ENCODE measurements around the gene CYCS.

CYCS gene

DNA sequence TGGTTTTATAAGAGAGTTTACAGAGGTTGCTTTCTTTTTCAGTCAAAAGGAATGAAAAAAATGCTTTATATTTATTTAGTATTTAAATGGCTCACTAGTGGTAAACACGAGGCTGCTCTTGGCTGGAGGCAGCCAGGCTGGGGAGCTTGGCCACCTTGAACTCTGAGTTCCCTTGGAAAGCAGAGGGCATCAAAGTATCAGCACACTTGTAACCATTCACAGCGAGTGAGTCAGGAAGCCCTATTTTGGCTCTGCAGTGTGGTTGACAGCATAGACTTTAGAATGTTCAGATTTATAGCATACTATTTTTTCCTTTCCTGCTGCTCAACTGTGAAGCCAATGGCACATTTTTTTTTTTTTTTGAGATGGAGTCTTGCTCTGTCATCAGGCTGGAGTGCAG lies 51.6 kb downstream of the CYCS start:
- TF ChIP-seq, protein P1, sequence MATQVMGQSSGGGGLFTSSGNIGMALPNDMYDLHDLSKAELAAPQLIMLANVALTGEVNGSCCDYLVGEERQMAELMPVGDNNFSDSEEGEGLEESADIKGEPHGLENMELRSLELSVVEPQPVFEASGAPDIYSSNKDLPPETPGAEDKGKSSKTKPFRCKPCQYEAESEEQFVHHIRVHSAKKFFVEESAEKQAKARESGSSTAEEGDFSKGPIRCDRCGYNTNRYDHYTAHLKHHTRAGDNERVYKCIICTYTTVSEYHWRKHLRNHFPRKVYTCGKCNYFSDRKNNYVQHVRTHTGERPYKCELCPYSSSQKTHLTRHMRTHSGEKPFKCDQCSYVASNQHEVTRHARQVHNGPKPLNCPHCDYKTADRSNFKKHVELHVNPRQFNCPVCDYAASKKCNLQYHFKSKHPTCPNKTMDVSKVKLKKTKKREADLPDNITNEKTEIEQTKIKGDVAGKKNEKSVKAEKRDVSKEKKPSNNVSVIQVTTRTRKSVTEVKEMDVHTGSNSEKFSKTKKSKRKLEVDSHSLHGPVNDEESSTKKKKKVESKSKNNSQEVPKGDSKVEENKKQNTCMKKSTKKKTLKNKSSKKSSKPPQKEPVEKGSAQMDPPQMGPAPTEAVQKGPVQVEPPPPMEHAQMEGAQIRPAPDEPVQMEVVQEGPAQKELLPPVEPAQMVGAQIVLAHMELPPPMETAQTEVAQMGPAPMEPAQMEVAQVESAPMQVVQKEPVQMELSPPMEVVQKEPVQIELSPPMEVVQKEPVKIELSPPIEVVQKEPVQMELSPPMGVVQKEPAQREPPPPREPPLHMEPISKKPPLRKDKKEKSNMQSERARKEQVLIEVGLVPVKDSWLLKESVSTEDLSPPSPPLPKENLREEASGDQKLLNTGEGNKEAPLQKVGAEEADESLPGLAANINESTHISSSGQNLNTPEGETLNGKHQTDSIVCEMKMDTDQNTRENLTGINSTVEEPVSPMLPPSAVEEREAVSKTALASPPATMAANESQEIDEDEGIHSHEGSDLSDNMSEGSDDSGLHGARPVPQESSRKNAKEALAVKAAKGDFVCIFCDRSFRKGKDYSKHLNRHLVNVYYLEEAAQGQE (IDR thresholded peaks at IDR 0.05; ENCODE audit: insufficient read depth in 1 of 2, low read depth in 2 of 2, low read length in 2 of 2) = no peak
- TF ChIP-seq POLR2AphosphoS5 (IDR thresholded peaks at IDR 0.05; ENCODE audit: low read depth, low read length) = no peak
- TF ChIP-seq FOXP2 (optimal IDR thresholded peaks at IDR 0.05; ENCODE audit: borderline replicate concordance, extremely low read depth, extremely low read length, insufficient read depth) = no peak
- TF ChIP-seq SIN3A (IDR thresholded peaks at IDR 0.05; ENCODE audit: borderline replicate concordance, insufficient read depth, low read length) = no peak
- TF ChIP-seq TAF1 (IDR thresholded peaks at IDR 0.05; ENCODE audit: borderline replicate concordance, insufficient read depth, low read length) = no peak

All from PFSK-1 (cell line).